Keratinocyte (primary cell): Measurements from ENCODE around the gene UTS2B.

Source experiments
- CTCF ChIP-seq, 3 experiments: IDR thresholded peaks in 1 of 3; conservative IDR thresholded peaks in 1 of 3; optimal IDR thresholded peaks in 1 of 3; 2 replicates in 2 of 3; 3 replicates in 1 of 3; pipeline versions ENCODE3 to v1.5.1; 2011; ENCODE audit warnings: low read length in 3 of 3, mild to moderate bottlenecking in 3 of 3, moderate library complexity in 2 of 3, control low read depth in 1 of 3, inconsistent platforms in 1 of 3; ENCODE audit not compliant: insufficient read depth in 2 of 3; ENCODE audit errors: extremely low read depth in 1 of 3
- EZH2 ChIP-seq: IDR thresholded peaks from one replicate; pipeline ENCODE4 v1.6.1; 2012; ENCODE audit warnings: inconsistent platforms, mild to moderate bottlenecking, low read length, moderate library complexity

GRCh38 chr3:191350396-191351090, 20.2 kb upstream of the UTS2B start:
- no peak for TF ChIP-seq CTCF (optimal IDR thresholded peaks at IDR 0.05 in 1 of 3, IDR thresholded peaks at IDR 0.05 in 1 of 3, conservative IDR thresholded peaks at IDR 0.05 in 1 of 3; ENCODE audit: extremely low read depth in 1 of 3, insufficient read depth in 2 of 3, low read length in 3 of 3)
- no peak for TF ChIP-seq EZH2
